ENCODE measurements around the gene IGLL5. TPM values are rescaled to one million over a fixed set of nuclear protein-coding genes. Genes with fewer than 3 reads are reported as not detected.

IGLL5 gene
- total and polyA plus RNA-seq, 9 of the 15 experiments (the other 6 are each of a cell fraction or from before 2014, with no cell fraction given), result not detected

GRCh38 chr22:22935056-22935545 is 47.5 kb downstream of the IGLL5 start (continued):
- TF ChIP-seq CHD7 (IDR thresholded peaks at IDR 0.05; ENCODE audit: low read depth, low read length), result no peak

All from K562 (cell line).